Stomach smooth muscle (tissue), 2 donors: ENCODE measurements around the gene ETV7.
A peak's percentile ranks its signal among the peaks of the same experiment; 100 is the strongest.

Experiments used
- H3K27ac ChIP-seq: one replicate; pipeline ENCODE4 v1.7.0; 2013; ENCODE audit warnings: mild to moderate bottlenecking, low read length, inconsistent platforms
- H3K27me3 ChIP-seq, 2 donors: one replicate each; pipeline ENCODE4 v1.7.0; 2013; ENCODE audit warnings: low read length in 2 of 2; ENCODE audit not compliant: insufficient read depth in 2 of 2, control insufficient read depth in 1 of 2
- H3K36me3 ChIP-seq, 2 donors: one replicate each; pipeline ENCODE4 v1.7.0; 2013; ENCODE audit warnings: low read length in 2 of 2; ENCODE audit not compliant: control insufficient read depth in 2 of 2, insufficient read depth in 2 of 2
- H3K4me1 ChIP-seq: one replicate; pipeline ENCODE4 v1.7.0; 2013; ENCODE audit warnings: low read length; ENCODE audit not compliant: control insufficient read depth, insufficient read depth
- H3K4me3 ChIP-seq, 2 donors: one replicate each; pipeline ENCODE4 v1.7.0; 2013; ENCODE audit warnings: low read length in 2 of 2
- H3K9ac ChIP-seq, 2 donors: one replicate each; pipeline ENCODE4 v1.7.0; 2013; ENCODE audit warnings: low read length in 2 of 2, mild to moderate bottlenecking in 1 of 2
- H3K9me3 ChIP-seq, 2 donors: one replicate each; pipeline ENCODE4 v1.7.0; 2013; ENCODE audit warnings: low read length in 2 of 2; ENCODE audit not compliant: control insufficient read depth in 2 of 2
- donor health status: healthy.
- donor health status: Pancreatic carcinoma.

ETV7 gene

DNA sequence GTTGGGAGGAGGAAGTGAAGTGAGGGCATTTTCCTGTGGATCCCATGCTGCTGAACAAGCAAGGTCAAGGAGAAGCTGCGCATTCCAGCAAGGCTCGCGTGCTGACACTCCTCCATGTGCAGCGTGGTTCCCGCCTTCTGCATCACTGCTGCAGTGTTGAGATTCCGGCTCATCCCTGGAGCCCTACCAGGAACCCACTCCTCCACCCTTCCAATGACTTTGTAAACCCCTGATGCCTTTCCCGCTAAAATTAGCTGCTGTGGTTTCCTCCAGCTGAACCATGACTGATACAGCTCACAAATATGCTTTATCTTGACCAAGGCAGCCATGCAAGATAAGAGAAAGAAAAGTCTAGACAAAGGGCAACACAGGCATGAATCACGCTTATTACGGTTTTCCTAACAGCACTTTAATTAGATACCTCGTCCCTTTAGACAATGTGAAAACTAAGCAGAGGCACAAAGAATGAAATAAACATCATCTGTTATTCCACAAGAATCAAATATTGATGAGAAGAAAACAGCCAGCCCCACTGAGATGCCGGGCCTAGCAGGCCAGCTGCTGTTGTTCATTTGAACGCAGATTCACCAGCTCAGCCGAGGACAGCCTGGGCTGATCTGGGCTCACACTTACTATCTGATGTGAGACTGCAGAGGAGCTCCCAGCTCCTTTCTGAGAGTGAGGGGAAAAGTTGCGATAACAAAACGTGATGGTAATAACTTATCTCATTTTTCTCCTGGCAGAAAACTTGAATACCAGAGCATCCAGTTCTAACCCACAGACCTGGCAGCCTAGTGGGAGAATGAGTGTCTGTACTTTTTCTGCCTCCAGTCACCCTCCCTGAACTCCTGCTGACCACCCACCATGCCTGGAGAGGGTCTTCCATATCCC is 36.5 kb downstream of the ETV7 start:
- Histone ChIP-seq H3K27me3 (no peaks in the 10 kb centered on the region), H3K4me1 (no peaks in the 10 kb centered on the region), H3K27ac (no peak overlapping the region)

DNA sequence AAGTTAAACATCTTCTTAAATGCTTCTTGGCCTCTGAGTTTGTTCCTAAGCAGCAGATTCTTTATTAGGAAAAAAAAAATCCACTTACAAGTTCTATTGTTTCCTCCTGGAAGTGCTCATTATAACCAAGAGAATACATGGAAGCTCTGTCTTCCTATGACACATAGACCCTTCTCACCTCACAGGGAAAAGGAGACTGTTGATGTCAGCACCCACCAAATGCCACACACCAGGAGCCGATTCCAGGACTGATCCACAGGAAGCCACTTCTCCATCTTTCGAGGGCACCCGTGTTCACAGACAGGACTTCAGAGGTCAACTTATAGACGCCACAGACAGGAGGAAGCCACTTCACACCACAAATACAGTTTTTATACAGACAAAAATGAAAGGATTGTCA is 37.4 kb downstream of the ETV7 start:
- Histone ChIP-seq H3K9ac (no peak overlapping the region), H3K36me3 (no peaks in the 10 kb centered on the region), H3K4me1 (peaks cover 5% of the 10 kb centered on the region), H3K27me3 (no peaks in the 10 kb centered on the region), H3K4me3 (no peak overlapping the region), H3K27ac (no peak overlapping the region), H3K9me3 (no peaks in the 10 kb centered on the region)

More for the DNA sequence above, 36.5 kb downstream of the ETV7 start:
- no peaks in the 10 kb centered on the region for H3K36me3 ChIP-seq
- no peak overlapping the region for H3K9ac ChIP-seq
- H3K4me3 ChIP-seq: no peak overlapping the region
- no peaks in the 10 kb centered on the region for H3K9me3 ChIP-seq

DNA sequence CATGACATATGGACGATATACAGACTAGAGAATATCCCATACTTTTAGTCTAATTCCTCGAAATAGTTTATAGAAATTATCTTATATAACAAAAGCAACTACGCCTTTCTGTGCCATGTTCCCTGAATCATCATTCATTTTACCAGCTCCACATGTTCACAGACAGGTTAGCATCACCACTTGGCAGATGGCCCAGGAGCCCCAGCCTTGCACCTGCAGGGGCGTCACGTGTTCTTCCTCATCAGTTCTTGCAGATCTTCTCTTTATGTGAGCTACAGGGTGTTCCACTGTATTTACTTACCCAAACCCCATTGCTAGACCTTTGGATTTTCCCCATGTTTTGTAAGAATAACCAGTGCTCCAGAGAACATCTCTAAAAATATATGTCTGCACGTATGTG is 38.2 kb downstream of the ETV7 start:
- H3K9ac ChIP-seq: no peak overlapping the region
- H3K36me3 ChIP-seq: no peaks in the 10 kb centered on the region
- no peak overlapping the region for H3K27ac ChIP-seq
- H3K9me3 ChIP-seq: no peaks in the 10 kb centered on the region
- no peaks in the 10 kb centered on the region for H3K27me3 ChIP-seq
- H3K4me3 ChIP-seq: no peak overlapping the region
- peaks cover 5% of the 10 kb centered on the region for H3K4me1 ChIP-seq

DNA sequence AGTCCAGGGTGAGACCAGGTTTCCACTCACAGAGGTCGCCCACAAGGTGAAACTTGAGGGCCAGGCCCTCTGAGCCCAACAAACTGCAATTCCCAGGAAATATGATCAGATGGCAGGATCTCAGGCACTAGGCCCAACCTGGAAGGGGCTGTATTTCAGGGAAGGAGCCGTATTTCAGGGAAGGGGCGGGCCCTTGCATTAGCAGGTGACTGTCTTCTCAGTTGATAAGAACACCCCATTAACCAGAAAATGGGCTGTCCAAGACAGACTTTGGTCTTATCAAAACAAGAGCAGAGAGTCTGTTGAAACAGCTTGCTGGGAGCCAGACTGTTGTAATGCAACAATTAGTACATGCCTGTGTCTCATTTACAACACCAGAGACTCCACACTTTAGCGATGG is 39.8 kb downstream of the ETV7 start:
- Histone ChIP-seq H3K36me3 (no peaks in the 10 kb centered on the region), H3K9me3 (no peaks in the 10 kb centered on the region), H3K4me3 (no peak overlapping the region), H3K27ac (no peak overlapping the region), H3K9ac (no peak overlapping the region), H3K4me1 (peaks cover 5% of the 10 kb centered on the region), H3K27me3 (no peaks in the 10 kb centered on the region)

DNA sequence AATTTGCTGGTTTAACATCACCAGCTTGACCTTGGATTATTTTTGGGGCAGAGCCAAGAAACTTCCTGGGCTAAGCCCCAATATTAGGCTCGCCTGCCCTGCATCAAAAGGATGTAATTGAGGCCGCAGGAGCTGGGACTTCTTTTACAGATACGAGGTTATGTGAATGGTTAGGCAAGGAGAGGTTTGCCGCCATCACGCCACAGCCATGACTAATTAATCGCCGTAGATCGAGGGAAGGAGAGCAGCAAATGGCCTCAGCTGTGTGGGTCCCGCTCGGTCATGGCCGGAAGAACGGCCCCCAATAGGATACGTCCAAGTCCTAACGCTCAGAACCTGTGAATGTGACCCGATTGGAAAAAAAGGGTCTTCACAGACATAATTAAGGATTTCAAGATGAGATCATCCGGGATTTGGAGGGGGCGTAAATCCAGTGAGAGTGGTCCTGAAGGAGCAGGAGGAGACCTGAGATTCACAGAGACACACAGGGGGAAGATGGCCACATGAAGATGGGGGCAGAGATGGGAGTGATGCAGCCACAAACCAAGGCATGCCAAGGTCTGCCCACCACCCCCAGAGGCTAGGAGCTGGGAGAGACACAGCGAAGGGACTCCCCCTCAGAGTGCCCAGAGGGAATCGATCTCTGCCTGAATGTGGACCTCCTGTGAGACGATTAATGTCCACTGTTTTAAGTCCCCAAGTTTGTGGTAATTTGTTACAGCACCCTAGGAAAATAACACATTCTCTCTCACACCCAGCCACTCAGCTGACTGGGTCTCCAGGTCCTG is 40.8 kb downstream of the ETV7 start:
- no peaks in the 10 kb centered on the region for H3K36me3 ChIP-seq
- H3K27me3 ChIP-seq: peaks cover 0 to 2% of the 10 kb centered on the region in 2 donors
- H3K4me1 ChIP-seq: peaks cover 5% of the 10 kb centered on the region
- no peak overlapping the region for H3K27ac ChIP-seq
- H3K9ac ChIP-seq: no peak overlapping the region
- H3K9me3 ChIP-seq: no peaks in the 10 kb centered on the region
- H3K4me3 ChIP-seq: no peak overlapping the region

DNA sequence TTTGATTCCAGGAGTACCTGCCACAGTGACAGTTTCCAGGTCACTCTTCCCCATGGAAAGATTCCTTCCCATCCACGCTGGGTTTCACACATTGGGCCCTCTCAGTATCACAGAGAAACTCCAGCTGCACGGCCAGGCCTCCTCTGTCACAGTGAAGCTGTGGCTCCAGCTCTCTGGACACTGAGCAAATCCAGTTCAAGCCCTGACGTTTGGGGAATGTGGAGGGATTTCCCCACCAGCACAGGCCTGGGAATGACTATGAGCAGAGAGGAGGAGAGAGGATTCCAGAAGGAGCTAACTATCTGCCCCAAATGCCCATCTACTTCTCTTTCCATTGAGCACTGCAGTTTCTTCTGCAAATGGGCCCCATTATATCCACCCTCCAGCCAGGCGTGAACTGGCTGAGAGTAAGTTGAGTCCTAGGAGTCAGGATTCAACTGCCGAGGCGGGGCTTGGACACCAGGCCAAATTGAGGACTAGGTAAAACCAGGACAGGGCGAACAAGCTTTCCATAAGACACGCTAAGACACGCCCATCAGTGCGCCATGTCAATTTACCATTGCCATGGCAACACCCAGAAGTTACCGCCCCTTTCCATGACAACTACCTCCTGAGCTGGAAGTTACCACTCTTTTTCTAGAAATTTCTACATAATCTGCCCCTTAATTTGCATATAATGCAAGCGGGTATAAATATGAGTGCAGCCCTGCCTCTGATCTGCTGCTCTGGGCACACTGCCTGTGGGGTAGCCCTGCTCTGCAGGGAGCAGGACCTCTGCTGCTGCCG is 41.6 kb downstream of the ETV7 start:
- H3K27me3 ChIP-seq: peaks cover 0 to 2% of the 10 kb centered on the region in 2 donors

DNA sequence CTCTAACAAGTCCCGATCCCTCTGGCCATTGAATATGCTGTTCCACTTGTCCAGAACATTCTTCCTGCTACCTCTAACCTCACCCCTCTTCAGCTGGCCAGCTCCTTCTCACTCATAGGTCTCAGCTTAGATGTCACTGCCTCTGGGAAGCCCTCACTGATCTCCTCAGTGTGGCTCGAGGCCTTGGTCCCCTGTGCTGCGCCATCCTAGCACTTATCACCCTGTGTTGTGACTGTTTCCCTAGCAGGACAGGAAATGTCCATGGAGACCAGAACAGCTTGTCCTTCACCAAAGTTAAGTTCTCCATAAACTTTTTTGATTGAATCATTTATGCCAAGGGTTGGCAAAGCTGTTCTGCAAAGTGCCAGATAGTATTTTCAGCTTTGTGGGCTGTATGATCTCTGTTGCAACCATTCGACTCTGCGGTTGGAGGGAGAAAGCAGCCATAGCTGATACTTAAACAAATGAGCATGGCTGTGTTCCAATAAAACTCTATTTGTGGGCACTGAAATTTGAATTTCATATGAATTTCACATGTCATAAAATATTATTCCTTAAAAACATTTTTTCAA is 44.3 kb downstream of the ETV7 start:
- Histone ChIP-seq H3K27ac (no peak overlapping the region), H3K9ac (no peak overlapping the region), H3K4me3 (no peak overlapping the region), H3K9me3 (no peaks in the 10 kb centered on the region), H3K36me3 (no peaks in the 10 kb centered on the region), H3K4me1 (peaks cover 9% of the 10 kb centered on the region), H3K27me3 (peaks cover 0 to 4% of the 10 kb centered on the region in 2 donors)

More for the DNA sequence above, 41.6 kb downstream of the ETV7 start:
- H3K4me3 ChIP-seq: no peak overlapping the region
- H3K9ac ChIP-seq: no peak overlapping the region
- no peak overlapping the region for H3K27ac ChIP-seq
- no peaks in the 10 kb centered on the region for H3K9me3 ChIP-seq
- peaks cover 5% of the 10 kb centered on the region for H3K4me1 ChIP-seq
- no peaks in the 10 kb centered on the region for H3K36me3 ChIP-seq

DNA sequence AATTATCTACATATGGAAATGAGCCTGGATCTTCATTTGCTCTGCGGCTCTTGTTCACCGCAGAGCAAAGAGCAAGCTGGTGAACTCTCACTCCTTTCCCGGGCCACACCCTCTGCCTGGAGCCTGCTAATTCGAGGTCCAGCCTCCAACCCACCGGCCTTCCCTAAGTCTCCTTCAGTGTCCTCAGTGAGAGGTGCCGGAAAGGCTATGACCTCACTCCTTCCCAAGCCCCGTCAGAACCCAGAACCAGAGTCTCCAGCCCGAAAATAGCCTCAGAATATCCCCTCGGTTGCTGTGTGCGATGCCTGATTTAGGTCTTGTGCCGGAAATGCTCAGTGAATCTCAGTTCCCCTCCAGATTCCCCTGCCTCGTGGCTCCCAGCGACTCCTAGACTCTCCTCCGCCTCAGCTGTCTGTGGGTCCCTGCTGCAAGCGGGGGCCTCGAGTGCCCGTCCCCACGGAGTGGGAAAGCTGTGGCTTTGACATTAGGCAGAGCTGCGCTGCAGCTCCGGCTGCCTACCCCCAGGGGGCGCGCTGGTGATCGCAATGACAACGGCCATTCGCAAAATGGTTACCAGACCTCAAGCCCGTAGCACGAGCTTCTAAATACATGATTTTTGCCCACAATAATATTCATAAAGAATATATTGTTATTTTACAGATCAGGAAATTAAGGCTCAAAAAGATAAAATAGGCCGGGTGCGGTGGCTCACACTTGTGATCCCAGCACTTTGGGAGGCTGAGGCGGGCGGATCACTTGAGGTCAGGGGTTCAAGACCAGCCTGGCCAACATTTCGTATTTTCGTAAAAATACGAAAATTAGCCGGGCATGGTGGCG is 46.6 kb downstream of the ETV7 start:
- H3K27ac ChIP-seq: no peak overlapping the region
- H3K36me3 ChIP-seq: no peaks in the 10 kb centered on the region
- H3K9me3 ChIP-seq: no peaks in the 10 kb centered on the region
- H3K4me3 ChIP-seq: peak overlapping the region; percentile 13 to 66
- peaks cover 4 to 8% of the 10 kb centered on the region in 2 donors for H3K27me3 ChIP-seq
- H3K9ac ChIP-seq: peak overlapping the region in 1 of 2 donors; percentile 62
- H3K4me1 ChIP-seq: peaks cover 9% of the 10 kb centered on the region

DNA sequence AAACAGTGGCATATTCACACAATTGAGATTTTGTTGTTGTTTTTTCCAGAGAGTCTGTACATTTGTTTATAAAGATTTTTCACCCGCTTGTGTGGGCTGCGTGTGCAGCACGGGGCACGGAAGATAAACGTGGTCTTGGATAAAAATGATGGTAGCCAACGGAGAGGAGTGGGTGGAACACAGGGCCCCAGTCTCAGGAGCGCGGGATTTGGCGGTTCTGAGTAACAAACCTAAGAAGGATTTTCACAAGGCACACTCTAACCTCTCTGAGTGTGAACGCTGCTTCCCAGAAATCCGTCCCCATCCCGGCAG is 47.2 kb downstream of the ETV7 start:
- Histone ChIP-seq H3K9ac (no peak overlapping the region), H3K4me1 (peaks cover 4% of the 10 kb centered on the region), H3K9me3 (no peaks in the 10 kb centered on the region), H3K4me3 (no peak overlapping the region), H3K36me3 (no peaks in the 10 kb centered on the region), H3K27me3 (peaks cover 7 to 12% of the 10 kb centered on the region in 2 donors), H3K27ac (no peak overlapping the region)

DNA sequence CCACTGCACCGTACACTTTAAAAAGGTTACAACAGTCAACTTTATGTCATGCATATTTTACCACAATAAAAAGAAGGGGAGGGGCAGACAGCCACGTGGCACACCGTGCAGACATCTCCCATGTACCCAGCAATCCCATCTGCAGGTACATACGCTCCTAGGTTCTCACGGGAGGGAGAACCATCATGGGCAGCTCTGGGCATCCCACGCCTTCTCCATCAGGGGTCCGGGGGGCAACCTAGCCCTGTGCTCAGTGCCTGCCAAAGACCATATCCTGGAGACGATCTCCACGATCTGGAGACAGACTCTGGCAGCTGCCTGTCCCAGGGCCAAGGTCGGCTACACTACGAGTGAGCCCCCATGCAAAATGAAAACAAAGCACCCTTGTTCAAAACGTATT is 48.3 kb downstream of the ETV7 start:
- H3K27ac ChIP-seq: no peak overlapping the region
- H3K4me3 ChIP-seq: no peak overlapping the region
- no peaks in the 10 kb centered on the region for H3K36me3 ChIP-seq
- no peaks in the 10 kb centered on the region for H3K9me3 ChIP-seq
- peaks cover 7 to 15% of the 10 kb centered on the region in 2 donors for H3K27me3 ChIP-seq
- peaks cover 4% of the 10 kb centered on the region for H3K4me1 ChIP-seq
- no peak overlapping the region for H3K9ac ChIP-seq
